HG03565 (cell line): ENCODE measurements around the gene MSX2.

ENCODE experiments used
- ATAC-seq: cut with Tn5 transposase; IDR thresholded peaks from one replicate; pipeline ENCODE4 v1.9.1; 2021; ENCODE audit warnings: mild to moderate bottlenecking, moderate library complexity; ENCODE audit not compliant: unreplicated experiment

The MSX2 gene

GRCh38 chr5:174724484-174725260, at the start of gene MSX2:
MSX2 (plus strand) TSS chr5:174724582; CDS start chr5:174724660, 78 bp downstream.
- ATAC-seq, result no peak

DNA sequence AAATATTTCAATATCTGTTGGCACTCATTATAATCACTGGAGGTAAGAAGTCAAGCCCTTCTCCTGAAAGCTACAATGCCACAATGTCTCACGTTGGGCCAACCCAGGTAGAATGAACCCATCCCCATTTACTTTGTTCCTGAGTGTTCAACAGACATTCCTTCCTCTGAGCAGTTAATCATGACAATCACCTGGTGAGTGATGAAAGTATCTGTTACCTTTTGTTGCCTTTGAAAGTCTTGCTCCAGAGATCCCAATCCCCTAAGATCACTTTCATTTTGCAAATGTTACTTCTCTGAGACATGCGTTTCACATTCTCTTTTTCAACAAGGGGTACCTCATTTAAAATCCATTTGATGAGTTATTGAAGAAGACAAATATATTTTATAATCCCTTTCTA, 49.3 kb upstream of the MSX2 start:
- no peak for ATAC-seq

GRCh38 chr5:174675916-174676315, 48.5 kb upstream of the MSX2 start:
- ATAC-seq, result no peak

DNA sequence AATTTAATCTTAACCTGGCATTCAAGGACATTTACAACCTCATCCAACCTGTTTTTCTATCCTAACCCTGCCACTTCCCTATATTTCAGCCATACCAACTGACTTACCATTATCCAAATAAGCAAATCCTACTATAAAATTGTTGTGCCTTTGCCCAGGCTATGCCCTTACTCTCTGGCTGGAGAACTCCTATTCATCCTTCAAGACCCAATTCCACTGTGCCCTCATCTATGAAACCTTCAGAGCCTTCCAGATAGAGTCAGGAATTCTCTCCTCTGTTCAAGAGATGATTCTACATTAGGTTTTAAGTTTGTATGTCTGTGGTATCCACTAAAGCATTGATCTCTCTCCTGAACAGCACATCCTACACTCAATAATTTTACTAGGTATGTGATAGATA, 46.3 kb upstream of the MSX2 start:
- no peak for ATAC-seq

GRCh38 chr5:174680901-174681565, 43.3 kb upstream of the MSX2 start:
- no peak for ATAC-seq

DNA sequence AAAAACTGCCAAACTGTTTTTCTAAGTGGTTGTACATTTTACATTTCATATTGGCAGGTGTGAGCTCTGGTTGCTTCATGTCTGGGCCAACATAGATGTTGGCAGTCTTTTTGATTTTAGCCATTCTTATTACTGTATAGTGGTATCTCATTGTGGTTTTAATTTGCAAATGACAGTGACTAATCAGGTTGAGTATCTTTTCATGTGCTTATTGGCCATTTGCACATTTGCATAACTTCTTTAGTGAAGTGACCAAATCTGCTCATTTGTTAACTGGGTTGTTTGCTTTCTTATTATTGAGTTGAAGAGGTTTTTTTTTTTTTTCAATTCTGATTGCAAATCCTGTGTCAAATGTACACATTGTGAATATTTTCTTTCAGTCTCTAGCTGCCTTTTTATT, 36.9 kb upstream of the MSX2 start:
- ATAC-seq, result no peak

DNA sequence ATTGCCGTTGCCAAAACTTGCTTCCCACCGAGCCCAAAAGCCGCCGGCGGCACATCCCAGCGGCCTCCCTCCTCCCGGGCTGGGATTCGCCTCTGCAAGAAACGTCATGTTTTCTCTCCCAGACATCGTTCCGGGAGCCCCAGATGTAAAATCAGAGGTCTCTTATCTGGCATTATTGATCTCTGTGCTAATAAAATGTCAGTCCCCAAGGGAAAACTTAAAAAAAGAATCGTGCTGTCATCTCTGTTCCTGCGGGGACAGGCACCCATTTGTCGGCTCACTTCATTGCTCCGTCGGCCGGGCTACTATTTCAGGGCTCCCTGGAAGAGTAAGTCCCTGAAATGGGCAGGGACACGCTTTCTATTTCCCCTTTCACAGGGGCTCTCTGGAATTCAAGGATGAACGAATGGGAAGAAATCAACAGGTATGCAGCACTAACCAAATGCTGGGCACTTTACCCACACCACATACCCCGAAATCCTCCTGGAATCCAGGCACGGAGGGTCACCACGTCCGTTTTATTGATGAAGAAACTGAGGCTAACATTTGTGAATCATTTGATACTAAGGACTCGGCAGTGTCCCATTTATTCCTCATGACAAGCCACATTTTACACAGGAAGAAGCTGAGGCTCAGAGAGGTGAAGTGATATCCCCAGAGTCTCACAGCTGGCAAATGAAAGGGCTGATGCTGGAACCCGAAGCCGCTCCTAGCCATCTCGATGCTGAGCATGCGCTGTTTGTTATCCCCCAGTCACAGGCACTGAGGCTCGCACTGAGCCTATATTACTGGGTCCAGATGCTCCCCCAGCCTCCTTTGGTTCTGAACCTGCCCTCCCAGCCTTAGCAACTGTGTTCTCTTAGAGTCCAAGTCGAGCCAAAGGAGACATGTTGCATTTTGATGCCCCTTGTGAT, 35.7 kb upstream of the MSX2 start:
- ATAC-seq, result no peak

DNA sequence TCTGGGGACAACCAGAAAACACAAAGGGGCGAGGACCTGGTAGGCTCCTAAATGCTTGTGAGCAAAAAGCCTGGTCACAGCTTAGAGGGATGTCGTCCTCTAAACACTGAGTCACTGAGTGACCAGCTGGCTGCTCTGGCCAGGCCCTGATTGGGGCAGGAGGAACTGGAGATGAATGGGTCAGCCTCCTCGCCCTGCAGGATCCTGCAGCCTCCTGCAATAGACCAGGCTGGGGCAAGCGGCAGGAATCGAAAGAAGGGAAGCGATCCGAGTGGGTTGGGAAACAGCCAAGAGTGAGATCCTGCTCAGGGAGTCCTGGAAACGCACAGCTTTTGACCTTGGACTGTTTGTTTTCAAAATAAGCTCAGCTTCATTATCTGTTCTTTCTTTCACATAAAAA, 34.1 kb upstream of the MSX2 start:
- ATAC-seq, result no peak

GRCh38 chr5:174692381-174692780, 32.0 kb upstream of the MSX2 start:
- ATAC-seq, result no peak

GRCh38 chr5:174692982-174693422, 31.4 kb upstream of the MSX2 start:
- no peak for ATAC-seq

- ATAC-seq, result no peak
These were observed 30.5 kb upstream of the MSX2 start for GRCh38 chr5:174693697-174694385.

DNA sequence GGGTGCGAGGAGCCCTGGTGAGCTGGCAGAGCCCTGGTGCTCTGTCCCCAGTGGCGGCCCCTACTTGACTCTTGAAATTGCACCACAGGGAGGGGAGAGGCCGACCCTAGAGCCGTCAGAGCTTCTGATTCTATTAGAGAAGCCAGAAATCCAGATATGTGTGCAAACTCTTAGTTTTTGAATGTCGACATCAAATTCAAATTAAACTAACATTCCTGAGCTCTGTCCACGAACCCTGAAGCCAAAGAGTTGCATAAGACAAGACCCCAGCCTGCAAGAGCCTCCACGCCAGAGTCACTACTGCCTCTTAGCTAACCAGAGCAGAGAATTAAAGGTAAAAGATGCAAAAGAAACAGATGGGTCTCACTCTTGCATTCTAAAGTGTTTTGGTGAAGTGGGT, 29.8 kb upstream of the MSX2 start:
- ATAC-seq, result no peak

GRCh38 chr5:174698156-174698555, 26.2 kb upstream of the MSX2 start:
- no peak for ATAC-seq

GRCh38 chr5:174699131-174699530, 25.3 kb upstream of the MSX2 start:
- ATAC-seq, result no peak

GRCh38 chr5:174706997-174707572, 17.3 kb upstream of the MSX2 start:
- ATAC-seq, result no peak

DNA sequence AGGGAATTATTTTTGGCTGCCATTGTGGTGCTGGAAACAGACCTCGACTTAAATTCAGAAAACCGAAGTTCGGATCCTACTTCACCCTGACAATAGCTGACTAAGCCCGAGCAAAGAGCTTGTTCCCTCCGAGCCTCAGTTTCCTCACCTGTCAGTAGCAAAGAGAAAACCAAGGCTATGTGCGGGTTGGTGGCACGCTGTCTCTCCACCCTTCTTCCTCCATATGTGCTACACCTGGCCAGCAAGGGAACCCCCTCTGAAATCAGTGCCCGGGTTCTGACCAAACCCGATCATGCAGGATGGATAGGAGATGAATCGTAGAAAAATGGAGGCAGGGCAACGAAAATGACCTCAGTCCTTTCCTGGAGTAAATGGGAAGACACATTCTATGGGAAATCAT, 16.7 kb upstream of the MSX2 start:
- ATAC-seq, result no peak

GRCh38 chr5:174708476-174709207, 15.7 kb upstream of the MSX2 start:
- ATAC-seq, result no peak

- ATAC-seq, result no peak
These were observed 9.6 kb upstream of the MSX2 start for GRCh38 chr5:174714751-174715150.

GRCh38 chr5:174715804-174716203, 8.6 kb upstream of the MSX2 start:
- no peak for ATAC-seq
